GM11168 (cell line): ENCODE data around the gene POTEB2.
"Not testable (repeated sequence)": the region's sequence is repeated elsewhere in the genome, so short reads cannot be mapped to it uniquely, and the experiment has no call there.

Source experiments
- in situ Hi-C: fragments of 300-500 bp; cut with MboI; formaldehyde crosslinking; loops from one replicate; pipeline ENCODE4 v1.12.0; 2022; ENCODE audit warnings: low sequenced_read_pairs; ENCODE audit not compliant: unreplicated experiment

The POTEB2 gene

GRCh38 chr15:20866214-20866613 lies at the start of gene POTEB2:
Gene POTEB2, minus strand, starts transcription at chr15:20866314. Its CDS starts 33 bp downstream, at chr15:20866281.
- in situ Hi-C loops: not testable (repeated sequence)

GRCh38 chr15:20879916-20880315 lies 13.8 kb upstream of the POTEB2 start:
- in situ Hi-C loops: not testable (repeated sequence)

DNA sequence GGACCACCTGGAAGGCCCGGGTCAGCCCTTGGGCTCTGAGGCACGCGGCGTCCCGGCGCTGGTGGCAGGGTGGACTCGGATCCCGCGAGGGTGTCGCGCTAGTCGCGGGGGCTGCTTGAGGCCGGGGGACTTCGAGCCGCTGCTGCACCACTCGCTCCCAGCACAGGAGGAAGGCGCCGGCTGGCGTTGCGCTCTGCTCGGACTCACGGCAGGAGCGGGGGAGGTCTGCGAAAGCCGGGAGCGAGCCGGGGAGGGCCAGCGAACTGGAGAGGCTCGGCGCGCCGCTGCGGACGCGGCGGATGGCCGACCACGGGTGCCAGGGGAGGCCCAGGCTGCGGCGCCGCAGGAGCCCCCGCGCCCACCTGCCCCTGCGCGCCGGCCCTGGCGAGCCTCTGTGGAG lies 12.3 kb upstream of the POTEB2 start:
- in situ Hi-C loops: not testable (repeated sequence)

GRCh38 chr15:20877819-20878218 lies 11.7 kb upstream of the POTEB2 start:
- in situ Hi-C loops: not testable (repeated sequence)
